OCI-LY3 (cell line): ENCODE data around the gene FOXO4.

ENCODE experiments used
- H2AFZ ChIP-seq: fragments of 200-600, 300-600 bp; shearing (Covaris generic); 2 replicates; pipeline ENCODE4 v1.6.0; 2014; ENCODE audit warnings: antibody characterized with exemption, low read depth, low read length
- H3K27ac ChIP-seq: fragments of 200-600, 300-600 bp; sonication (generic); 2 replicates; pipeline ENCODE4 v1.5.1; 2014; ENCODE audit warnings: mild to moderate bottlenecking, low read length, moderate library complexity, mixed read lengths
- H3K27me3 ChIP-seq: fragments of 200-600, 300-600 bp; sonication (generic); 2 replicates; pipeline ENCODE4 v1.6.1; 2014; ENCODE audit warnings: low read depth, low read length, mixed read lengths
- H3K36me3 ChIP-seq: fragments of 200-600, 300-600 bp; sonication (generic); replicated peaks from 2 replicates; pipeline ENCODE3; 2014; ENCODE audit warnings: low read depth, low read length, mixed read lengths
- H3K4me1 ChIP-seq: fragments of 300-600, 200-600 bp; sonication (generic); 2 replicates; pipeline ENCODE4 v1.6.1; 2014; ENCODE audit warnings: low read length, mixed read lengths
- H3K4me2 ChIP-seq: fragments of 200-600, 300-600 bp; sonication (generic); 2 replicates; pipeline ENCODE4 v1.6.1; 2014; ENCODE audit warnings: low read length, mixed read lengths
- H3K4me3 ChIP-seq: fragments of 300-600, 200-600 bp; sonication (generic); 2 replicates; pipeline ENCODE4 v1.5.1; 2014; ENCODE audit warnings: antibody characterized with exemption, mild to moderate bottlenecking, low read length, moderate library complexity
- H3K79me2 ChIP-seq: fragments of 300-600, 200-600 bp; shearing (Covaris generic); 2 replicates; pipeline ENCODE4 v1.6.1; 2014; ENCODE audit warnings: mild to moderate bottlenecking, low read length, mixed read lengths
- H3K9ac ChIP-seq: fragments of 300-600, 200-600 bp; shearing (Covaris generic); 2 replicates; pipeline ENCODE4 v1.6.0; 2014; ENCODE audit warnings: mild to moderate bottlenecking, low read length, moderate library complexity
- H3K9me3 ChIP-seq: fragments of 200-600, 300-600 bp; shearing (Covaris generic); 2 replicates; pipeline ENCODE4 v1.6.1; 2014; ENCODE audit warnings: low read length, mixed read lengths; ENCODE audit not compliant: insufficient read depth
- H4K20me1 ChIP-seq: fragments of 200-600, 300-600 bp; sonication (generic); 2 replicates; pipeline ENCODE4 v1.6.1; 2016; ENCODE audit warnings: low read length, mixed read lengths; ENCODE audit not compliant: insufficient read depth
- CTCF ChIP-seq: fragments of 200-600, 300-600 bp; sonication (generic); IDR thresholded peaks from 2 replicates; pipeline ENCODE4 v1.5.1; 2014; ENCODE audit warnings: antibody characterized with exemption, low read length, low read depth
- EZH2phosphoT487 ChIP-seq: fragments of 200-600 bp; shearing (Covaris generic); IDR thresholded peaks from 2 replicates; pipeline ENCODE4 v1.6.1; 2018; ENCODE audit warnings: antibody characterized with exemption, mixed run types, low read depth

FOXO4 gene

GRCh38 chrX:71107762-71108360 lies 12.2 kb downstream of the FOXO4 start:
- Histone ChIP-seq H3K79me2 (peaks cover 26% of the 10 kb centered on the region), H3K4me1 (peaks cover 31% of the 10 kb centered on the region), H3K27me3 (no peaks in the 10 kb centered on the region), H3K36me3 (peaks cover 24% of the 10 kb centered on the region), H3K9ac (no peak overlapping the region), H3K27ac (no peak overlapping the region), H3K9me3 (no peaks in the 10 kb centered on the region), H3K4me3 (no peak overlapping the region), H2AFZ (no peak overlapping the region), H4K20me1 (no peaks in the 10 kb centered on the region), H3K4me2 (no peak overlapping the region)
- TF ChIP-seq CTCF: no peak
- no peak for TF ChIP-seq EZH2phosphoT487

GRCh38 chrX:71109051-71109450 lies 13.4 kb downstream of the FOXO4 start:
- Histone ChIP-seq H3K36me3 (peaks cover 24% of the 10 kb centered on the region), H3K9ac (no peak overlapping the region), H3K27ac (no peak overlapping the region), H3K4me2 (no peak overlapping the region), H2AFZ (no peak overlapping the region), H3K9me3 (no peaks in the 10 kb centered on the region), H4K20me1 (no peaks in the 10 kb centered on the region), H3K27me3 (no peaks in the 10 kb centered on the region), H3K4me1 (peaks cover 23% of the 10 kb centered on the region), H3K4me3 (no peak overlapping the region), H3K79me2 (peaks cover 26% of the 10 kb centered on the region)
- TF ChIP-seq EZH2phosphoT487 (no peak), CTCF (no peak)

GRCh38 chrX:71111141-71111843 lies 15.6 kb downstream of the FOXO4 start, which contains the start of gene IL2RG:
TSS of gene IL2RG (minus strand) at chrX:71111577. CDS start at chrX:71111539, 38 bp downstream.
- H3K9me3 ChIP-seq: no peaks in the 10 kb centered on the region

More at GRCh38 chrX:71111141-71111843, 15.6 kb downstream of the FOXO4 start, which contains the start of gene IL2RG:
- Histone ChIP-seq H4K20me1 (no peaks in the 10 kb centered on the region), H3K4me1 (peaks cover 23% of the 10 kb centered on the region), H3K4me2 (peak within 1 kb of the TSS; percentile 89), H3K27ac (peak within 1 kb of the TSS; percentile 69), H3K36me3 (peaks cover 24% of the 10 kb centered on the region), H2AFZ (peak within 1 kb of the TSS; percentile 95), H3K27me3 (no peaks in the 10 kb centered on the region), H3K79me2 (peaks cover 26% of the 10 kb centered on the region), H3K4me3 (peak within 1 kb of the TSS; percentile 93), H3K9ac (peak within 1 kb of the TSS; percentile 94)
- TF ChIP-seq CTCF: no peak
- no peak for TF ChIP-seq EZH2phosphoT487
